NCI-H2196 treated with DMSO at 0.1 percent for 48 hours (cell line): ENCODE results near the gene KCNJ16.
"Not testable (repeated sequence)": the region's sequence is repeated elsewhere in the genome, so short reads cannot be mapped to it uniquely, and the experiment has no call there.

Experiments
- DNase-seq: peaks from one replicate; lab custom pipeline; 2025; ENCODE audit not compliant: unreplicated experiment; lab: John Stamatoyannopoulos, UW

KCNJ16 gene

GRCh38 chr17:70074956-70075355 is at the start of gene KCNJ16:
KCNJ16 (plus strand) TSS chr17:70075225; CDS start chr17:70132088, 56,863 bp downstream.
- no peak for DNase-seq

GRCh38 chr17:70028397-70028796 is 46.6 kb upstream of the KCNJ16 start:
- DNase-seq, result no peak

GRCh38 chr17:70028978-70029767 is 45.9 kb upstream of the KCNJ16 start:
- DNase-seq, result no peak

- DNase-seq, result no peak
Measured at GRCh38 chr17:70030371-70030770, 44.7 kb upstream of the KCNJ16 start.

GRCh38 chr17:70031341-70031740 is 43.7 kb upstream of the KCNJ16 start:
- no peak for DNase-seq

- no peak for DNase-seq
Measured at GRCh38 chr17:70033165-70033564, 41.9 kb upstream of the KCNJ16 start.

- no peak for DNase-seq
Measured at GRCh38 chr17:70034158-70034557, 40.9 kb upstream of the KCNJ16 start.

- DNase-seq, result no peak
Measured at GRCh38 chr17:70037498-70037897, 37.5 kb upstream of the KCNJ16 start.

GRCh38 chr17:70040336-70040735 is 34.7 kb upstream of the KCNJ16 start:
- DNase-seq, result no peak

GRCh38 chr17:70041061-70041460 is 34.0 kb upstream of the KCNJ16 start:
- DNase-seq, result no peak

GRCh38 chr17:70041540-70041939 is 33.5 kb upstream of the KCNJ16 start:
- no peak for DNase-seq

- not testable (repeated sequence) for DNase-seq
Measured at GRCh38 chr17:70045780-70046179, 29.2 kb upstream of the KCNJ16 start.

- DNase-seq, result no peak
Measured at GRCh38 chr17:70047619-70048419, 27.2 kb upstream of the KCNJ16 start.

GRCh38 chr17:70049801-70050591 is 25.0 kb upstream of the KCNJ16 start:
- DNase-seq, result no peak

- DNase-seq, result no peak
Measured at GRCh38 chr17:70050931-70051330, 24.1 kb upstream of the KCNJ16 start.

- DNase-seq, result no peak
Measured at GRCh38 chr17:70053241-70054234, 21.5 kb upstream of the KCNJ16 start.

- no peak for DNase-seq
Measured at GRCh38 chr17:70055000-70055399, 20.0 kb upstream of the KCNJ16 start.

- DNase-seq, result no peak
Measured at GRCh38 chr17:70059071-70059470, 16.0 kb upstream of the KCNJ16 start.

- DNase-seq, result no peak
Measured at GRCh38 chr17:70059649-70060048, 15.4 kb upstream of the KCNJ16 start.

GRCh38 chr17:70060415-70060814 is 14.6 kb upstream of the KCNJ16 start:
- DNase-seq, result no peak
